Measurements from ENCODE around the gene RFTN1.

Gene RFTN1

DNA sequence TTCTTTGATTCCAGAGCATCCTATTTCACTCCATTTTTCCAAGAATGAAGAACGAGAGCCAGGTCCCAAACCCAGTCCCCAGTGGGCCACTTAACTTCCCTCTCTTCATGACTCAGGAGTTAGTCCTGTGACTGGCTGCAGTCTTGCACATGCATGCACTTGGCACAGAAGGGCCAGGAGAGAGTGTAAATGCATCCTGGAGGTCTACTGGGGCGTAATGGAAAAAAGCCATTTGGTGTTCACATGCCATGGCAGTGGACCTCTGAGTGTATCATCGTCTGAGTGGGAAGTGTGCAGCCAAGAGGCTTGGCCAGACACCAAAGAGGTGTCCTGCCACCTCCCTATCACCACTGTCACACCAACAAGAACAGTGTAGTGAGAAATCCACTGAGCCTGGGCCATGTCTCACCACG lies 15.1 kb upstream of the RFTN1 start:
- no peak for FAIRE-seq

GRCh38 chr3:16528106-16528505 lies 14.6 kb upstream of the RFTN1 start:
- no peak for FAIRE-seq

DNA sequence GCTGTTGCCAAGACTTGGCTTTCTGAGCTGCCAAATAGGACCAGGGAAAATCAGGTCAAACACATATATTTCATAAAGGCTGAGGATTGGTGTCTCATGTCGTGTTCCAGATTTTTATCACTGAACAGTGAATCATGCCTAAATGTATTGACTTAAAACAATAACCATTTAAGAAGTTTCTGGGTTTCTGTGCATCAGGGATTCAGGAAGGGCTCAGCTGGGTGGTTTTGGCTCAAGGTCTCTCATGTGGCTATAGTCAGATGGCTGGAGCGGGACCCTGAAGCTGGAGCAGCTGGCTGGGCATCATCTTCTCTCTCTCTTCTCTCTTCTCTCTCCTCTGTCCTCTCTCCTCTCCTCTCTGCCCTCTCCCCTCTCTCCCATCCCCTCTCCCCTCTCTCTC lies 10.7 kb upstream of the RFTN1 start:
- no peak for FAIRE-seq

DNA sequence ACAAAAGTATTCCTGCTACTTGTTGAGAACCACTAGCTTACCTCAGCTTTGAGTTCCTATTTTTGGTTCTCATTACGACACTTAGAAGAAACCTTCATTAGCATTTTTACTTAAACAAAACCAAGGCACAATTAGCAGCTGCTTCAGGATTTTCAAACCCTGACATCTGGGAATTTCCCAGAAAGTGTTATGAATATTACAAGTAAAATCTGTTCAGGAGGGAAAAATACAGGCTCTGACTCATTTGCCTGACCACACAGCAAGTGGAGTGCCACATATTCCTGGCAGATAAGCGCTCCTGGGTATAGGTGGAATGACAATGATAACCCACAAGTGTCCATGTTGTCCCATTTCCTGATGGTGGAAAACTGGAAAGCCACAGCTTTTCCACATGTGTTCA lies 10.3 kb upstream of the RFTN1 start:
- FAIRE-seq: no peak

GRCh38 chr3:16522834-16523233 lies 9.3 kb upstream of the RFTN1 start:
- FAIRE-seq: no peak

DNA sequence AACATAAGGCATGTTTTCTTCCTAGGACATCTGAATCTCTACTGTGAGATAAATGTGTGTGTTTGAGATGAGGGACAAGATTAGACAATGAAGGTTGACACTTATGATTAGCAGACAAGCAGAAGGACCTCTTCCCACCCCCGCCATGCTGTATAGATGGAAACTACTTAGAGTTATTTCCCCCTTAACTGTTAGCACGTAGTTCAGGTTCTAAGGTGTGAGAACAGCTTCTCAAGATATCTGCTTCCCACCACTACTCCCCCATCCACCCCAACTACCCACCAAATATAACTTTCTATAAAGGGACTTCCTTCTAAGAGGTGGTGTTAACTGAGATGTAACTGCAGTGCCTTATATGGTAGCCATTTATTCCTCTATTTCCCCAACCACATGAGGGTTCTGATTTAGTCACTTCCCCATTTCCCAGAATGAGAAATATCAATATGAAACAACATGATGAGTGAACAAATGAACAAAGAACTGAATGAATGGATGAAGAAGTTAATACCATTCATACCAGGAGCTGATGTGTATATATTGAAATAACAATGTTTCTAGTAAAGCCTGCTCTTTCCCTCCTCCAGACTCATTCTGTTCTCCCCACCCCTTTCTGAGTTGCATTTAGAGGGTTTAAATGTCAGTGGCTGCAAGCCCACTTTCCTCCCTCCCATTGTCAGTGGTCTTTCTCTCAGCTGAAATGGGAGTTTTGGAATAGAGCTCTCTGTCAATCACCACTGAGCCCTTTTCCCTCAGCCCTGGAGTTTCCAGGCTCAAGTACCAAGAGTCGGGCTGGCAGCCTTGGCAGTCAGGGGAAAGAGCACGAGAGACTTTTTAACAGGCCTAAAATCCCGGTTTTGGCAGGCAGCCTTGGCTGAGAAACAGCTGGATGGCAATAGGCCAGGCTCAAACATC lies 7.7 kb upstream of the RFTN1 start:
- no peak for FAIRE-seq

- no peak for FAIRE-seq
Measured at GRCh38 chr3:16520241-16520969, 6.9 kb upstream of the RFTN1 start.

DNA sequence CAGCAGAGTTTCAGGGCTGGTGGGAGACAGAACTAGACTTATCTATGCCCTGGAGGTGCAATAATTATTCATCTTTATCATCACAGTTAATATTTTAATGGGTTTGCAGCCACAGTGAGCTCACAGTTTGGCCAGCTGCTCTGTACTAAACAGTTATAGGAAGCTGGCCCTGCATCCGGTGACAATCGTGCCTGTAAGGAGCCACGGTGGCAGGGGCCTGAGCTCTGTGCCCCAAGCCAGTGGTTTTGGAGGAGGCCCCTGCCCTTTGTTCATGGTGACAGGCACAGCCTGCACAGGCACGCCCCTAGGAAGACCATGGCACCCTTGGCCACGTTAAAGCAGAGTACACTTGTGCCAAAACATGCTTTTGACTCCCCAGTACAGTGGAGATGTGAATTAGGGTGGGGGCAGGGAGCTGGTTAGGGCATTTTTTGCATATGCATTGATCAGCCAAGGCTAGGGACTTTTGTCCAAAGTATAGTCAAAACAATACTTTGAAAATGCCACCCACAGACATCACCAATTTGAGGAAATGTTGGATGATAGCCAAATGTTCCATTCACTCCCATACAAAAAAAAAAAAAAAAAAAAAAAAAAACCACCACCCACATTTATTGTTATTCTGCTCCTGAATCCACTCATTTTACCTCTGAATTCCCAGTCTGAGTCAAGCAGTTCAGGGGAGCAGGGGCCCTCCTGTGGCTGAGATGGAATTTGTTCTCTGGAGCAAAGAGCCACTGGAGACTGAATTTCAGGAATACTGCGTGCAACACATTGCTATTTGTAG lies 3.4 kb upstream of the RFTN1 start:
- no peak for FAIRE-seq

GRCh38 chr3:16515885-16516420 lies 2.5 kb upstream of the RFTN1 start:
- no peak for FAIRE-seq

DNA sequence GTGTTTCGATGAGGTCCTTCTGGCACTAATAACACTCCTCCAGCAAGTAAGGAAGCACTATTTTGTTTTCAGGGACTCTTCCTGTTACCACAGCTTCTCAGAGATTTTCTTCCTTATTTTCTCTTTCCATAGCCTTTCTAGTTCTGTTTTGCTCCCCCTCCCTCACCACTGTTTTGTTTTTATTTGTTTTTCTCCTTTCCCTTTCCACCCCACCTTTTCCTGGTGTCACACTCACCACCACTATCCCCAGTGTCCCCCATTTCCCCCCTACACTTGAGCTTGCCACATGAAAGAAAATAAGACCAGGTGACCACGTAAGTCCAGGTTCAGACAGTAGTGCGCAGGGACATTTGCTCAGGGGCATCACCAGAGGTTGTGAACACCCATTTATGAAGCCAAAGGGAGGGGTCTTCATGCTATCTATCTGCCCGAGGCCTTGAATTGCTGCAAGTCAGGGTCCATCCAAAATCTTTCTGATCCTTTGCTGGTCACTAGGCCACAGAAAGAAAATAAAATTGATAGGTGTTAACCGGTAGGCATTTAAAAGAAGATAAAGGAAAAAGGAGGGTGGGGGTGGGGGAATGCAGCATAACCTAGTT lies 1.4 kb upstream of the RFTN1 start:
- no peak for FAIRE-seq

DNA sequence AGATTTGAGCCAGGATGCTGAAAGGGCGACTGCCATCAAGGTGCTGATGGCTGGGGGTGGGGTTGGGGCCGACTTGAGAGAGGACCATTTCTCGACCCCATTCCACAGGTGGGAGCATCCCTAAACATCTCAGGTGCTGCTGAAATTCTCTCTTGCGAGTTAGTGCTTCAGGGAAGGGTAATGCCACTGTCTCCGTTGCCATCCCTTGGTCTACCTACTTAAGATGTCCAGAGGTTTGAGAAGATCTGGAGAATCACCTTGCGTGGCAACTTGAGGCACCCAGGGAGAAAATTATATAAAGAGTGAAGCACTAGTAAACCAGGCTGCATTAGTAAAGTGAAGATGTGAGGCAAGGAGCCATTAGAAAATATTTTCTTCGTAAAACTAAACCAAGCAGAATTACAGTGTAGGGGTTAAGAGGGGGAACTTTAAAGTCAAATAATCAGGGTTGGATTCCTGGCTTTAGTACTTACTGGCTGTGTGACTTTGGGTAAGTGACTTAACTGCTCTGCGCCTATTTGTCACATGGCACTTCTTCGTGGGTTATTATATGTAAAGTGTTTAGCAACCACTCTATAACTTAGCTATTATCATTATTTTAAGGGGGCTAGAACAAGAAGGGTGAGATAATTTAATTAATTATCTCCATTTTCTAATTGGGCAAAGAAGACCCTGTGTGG lies 662 bp upstream of the RFTN1 start:
- FAIRE-seq: no peak

DNA sequence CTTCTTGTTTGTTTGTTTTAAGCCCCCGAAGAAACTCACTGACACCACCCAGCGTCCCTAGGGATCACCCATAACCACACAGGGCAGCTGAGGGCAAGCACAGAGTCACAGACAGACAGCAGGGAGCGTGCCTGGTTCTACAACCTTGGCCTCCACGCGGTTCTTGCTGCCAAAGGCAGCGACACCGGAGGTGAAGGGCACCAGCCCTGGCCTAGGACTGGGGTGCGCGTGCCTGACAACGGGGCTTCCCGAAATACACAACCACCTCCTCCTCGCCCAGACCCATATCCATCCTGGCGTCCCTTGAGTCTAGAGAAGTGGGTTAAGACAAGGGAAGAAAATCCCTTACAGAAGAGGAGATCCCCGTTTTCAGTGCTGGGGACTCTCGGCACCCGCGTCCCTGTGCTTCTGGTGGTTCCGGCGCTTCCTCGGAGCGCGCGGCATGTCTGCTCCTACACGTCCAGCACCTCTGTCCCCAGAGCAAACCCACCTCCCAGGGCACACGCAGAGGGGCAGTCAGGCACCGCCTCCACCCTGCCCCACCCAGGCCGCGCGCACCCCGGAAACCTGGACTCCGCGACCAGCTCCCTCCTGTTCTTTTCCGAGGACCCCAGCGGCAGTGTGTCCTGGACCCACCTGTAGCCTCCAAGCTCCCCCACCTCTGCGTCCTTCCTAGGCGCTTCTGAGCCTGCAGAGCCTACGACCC lies 911 bp downstream of the RFTN1 start:
- FAIRE-seq: no peak

GRCh38 chr3:16511681-16512434 lies 1.6 kb downstream of the RFTN1 start:
- FAIRE-seq: no peak

DNA sequence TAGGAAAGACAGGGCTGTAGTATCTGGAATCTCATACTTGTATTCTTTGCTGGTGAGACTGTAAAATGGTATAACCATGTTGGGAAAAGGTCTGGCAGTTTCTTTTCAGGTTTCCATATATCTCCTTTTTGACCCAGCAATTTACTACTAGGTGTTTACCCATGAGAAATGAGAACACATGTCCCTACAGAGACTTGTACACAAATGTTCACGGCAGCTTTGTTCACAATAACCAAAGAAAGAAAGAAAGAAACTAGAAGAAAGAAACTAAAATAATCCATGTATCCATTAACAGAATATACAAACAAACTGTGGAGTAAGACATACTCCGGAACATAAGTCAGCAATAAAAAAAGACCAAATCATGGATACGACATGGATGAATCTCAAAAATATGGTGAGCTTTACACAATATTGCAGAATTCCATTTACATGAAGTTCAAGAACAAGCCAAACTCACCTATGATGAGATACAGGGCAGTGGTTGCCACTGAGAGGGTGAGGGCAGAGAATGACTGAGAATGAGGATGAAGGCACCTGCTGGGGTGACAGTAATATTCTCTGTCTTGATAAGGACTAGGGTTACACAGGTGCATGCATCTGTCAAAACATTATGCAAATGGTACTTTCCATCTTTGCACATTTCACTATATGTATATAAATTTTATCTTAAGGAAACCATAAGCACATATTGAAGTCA lies 2.7 kb downstream of the RFTN1 start:
- no peak for FAIRE-seq

DNA sequence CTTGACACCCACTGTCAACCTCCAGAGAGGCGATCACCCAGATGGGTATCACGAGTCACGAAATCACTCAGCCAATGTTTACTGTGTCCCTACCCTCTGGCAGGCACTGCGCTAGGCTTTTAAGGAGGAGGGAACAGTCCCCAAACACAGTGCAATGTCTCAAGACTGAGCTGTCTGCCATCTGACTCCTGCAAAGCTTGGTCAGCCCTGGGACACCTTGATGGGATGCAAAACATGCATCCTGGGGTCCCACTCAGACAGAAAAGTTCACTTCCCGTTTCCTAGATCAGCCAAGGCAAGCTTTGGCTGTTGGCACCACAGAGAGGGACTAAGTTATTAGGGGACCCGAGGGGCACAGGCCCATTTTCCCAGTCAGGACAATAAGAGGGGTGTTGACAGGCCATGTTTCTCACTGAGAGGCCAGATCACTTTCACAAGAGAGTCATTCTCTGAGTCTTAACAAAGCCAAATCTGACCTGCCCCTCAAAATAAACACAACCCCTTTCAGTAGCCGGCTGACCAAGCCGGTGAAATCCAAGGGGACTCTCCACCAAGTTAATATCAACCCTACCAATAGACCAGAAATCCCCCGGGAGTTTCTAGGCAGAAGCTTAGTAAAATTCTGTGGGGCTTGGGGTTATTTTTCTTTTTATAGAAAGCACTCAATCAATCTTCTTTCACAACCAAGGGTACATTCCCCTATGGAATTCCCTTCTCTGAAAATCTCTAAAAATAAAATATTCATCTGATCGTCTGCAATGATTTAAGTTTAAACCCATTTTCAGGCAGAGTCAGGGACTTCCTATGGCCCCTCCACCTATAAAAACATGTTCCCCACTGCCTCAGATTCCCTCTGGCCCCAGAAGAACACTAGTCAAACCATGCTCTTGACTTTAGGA lies 3.5 kb downstream of the RFTN1 start:
- FAIRE-seq: no peak

- no peak for FAIRE-seq
Measured at GRCh38 chr3:16508591-16508995, 4.9 kb downstream of the RFTN1 start.

- FAIRE-seq: no peak
Measured at GRCh38 chr3:16508243-16508578, 5.3 kb downstream of the RFTN1 start.

DNA sequence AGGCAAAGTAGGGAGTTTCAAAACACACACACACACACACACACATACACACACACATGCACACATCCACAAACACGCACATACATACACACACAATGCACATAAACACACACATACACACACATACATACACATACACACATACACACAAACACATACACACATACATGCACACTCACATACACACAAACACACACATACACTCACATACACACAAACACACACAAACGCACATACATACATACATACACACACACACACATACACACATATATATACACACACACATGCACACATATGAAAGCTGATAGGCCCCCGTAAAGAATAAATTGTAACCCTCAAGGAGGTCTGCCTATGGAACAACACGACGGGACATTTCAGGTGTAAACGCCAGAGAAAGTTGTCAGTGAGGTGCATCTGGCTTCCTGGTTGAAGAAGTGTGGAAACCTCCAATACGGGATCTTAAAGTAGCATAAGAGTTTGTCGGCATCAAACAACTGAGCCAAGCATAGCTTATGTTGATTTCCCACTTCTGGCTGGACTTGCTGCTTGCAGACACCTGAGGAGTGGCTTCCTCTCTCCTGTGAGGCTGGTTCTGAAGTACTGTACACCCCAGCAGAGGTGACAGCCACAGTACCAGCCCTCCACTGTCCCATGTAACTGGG lies 5.8 kb downstream of the RFTN1 start:
- no peak for FAIRE-seq
